Measurements from ENCODE around the gene PNPLA8.
"Not testable (repeated sequence)": the region's sequence is repeated elsewhere in the genome, so short reads cannot be mapped to it uniquely, and the experiment has no call there.

The PNPLA8 gene, protein sequence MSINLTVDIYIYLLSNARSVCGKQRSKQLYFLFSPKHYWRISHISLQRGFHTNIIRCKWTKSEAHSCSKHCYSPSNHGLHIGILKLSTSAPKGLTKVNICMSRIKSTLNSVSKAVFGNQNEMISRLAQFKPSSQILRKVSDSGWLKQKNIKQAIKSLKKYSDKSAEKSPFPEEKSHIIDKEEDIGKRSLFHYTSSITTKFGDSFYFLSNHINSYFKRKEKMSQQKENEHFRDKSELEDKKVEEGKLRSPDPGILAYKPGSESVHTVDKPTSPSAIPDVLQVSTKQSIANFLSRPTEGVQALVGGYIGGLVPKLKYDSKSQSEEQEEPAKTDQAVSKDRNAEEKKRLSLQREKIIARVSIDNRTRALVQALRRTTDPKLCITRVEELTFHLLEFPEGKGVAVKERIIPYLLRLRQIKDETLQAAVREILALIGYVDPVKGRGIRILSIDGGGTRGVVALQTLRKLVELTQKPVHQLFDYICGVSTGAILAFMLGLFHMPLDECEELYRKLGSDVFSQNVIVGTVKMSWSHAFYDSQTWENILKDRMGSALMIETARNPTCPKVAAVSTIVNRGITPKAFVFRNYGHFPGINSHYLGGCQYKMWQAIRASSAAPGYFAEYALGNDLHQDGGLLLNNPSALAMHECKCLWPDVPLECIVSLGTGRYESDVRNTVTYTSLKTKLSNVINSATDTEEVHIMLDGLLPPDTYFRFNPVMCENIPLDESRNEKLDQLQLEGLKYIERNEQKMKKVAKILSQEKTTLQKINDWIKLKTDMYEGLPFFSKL

GRCh38 chr7:108525985-108526767 lies at the start of gene PNPLA8:
TSS of gene PNPLA8 (minus strand) at chr7:108526135. CDS start at chr7:108515491, 10,644 bp downstream.
- peak; percentile 100 for DNase-seq

DNA sequence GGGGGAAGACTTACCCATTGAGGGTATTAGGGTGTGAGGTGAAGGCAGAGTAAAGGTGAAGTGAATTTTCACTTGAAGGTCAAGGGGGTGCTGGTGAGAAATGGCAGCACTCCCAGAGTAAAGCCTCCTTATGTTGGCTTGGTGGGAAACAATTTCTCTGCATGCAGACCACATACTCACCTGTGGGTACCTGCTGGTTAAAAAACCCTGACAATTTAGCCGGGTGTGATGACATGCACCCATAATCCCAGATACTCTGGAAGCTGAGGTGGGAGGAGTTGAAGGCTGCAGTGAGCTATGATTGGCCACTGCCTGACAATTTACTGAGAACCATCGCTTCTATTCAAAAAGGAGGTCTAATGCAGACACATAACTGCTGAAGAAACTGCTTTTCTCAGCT lies 49.2 kb upstream of the PNPLA8 start:
- no peak for DNase-seq

GRCh38 chr7:108572480-108572879 lies 46.5 kb upstream of the PNPLA8 start:
- DNase-seq: no peak

GRCh38 chr7:108570146-108570755 lies 44.3 kb upstream of the PNPLA8 start:
- peak; percentile 59 for DNase-seq

GRCh38 chr7:108569381-108570145 lies 43.6 kb upstream of the PNPLA8 start, which contains the start of the genes DNAJB9 and THAP5:
TSS of gene DNAJB9 (plus strand) at chr7:108569874. CDS start at chr7:108571727, 1,853 bp downstream.
TSS of gene THAP5 (minus strand) at chr7:108569706. CDS start at chr7:108569569, 137 bp downstream.
- peak; percentile 100 for DNase-seq

DNA sequence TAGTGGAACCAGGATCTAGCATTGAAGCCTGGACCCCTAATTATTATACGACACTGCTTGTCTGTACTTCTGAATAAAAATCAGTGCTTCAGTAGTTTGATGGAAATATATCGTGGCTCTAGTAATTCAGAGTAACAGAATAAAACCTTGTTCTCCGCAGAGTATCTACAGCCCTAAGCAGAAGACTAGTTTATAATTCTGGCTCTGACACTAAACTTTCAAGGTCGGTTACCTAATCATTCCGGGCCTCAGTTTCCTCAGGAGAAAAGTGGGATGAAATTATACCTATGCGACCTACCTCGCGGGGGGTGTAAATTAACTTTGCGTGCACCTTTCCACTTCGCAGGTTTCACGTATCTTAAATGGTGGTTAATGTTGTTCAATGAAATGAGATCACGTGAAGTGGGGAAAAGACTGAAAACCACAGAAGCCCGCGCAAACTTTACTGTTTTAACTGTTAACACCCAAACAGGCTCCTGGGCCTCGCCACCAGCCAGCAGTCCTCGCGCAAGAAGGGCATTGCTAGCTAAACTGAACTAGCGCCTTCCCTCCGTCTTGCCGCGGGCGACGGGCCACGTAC lies 43.0 kb upstream of the PNPLA8 start:
- no peak for DNase-seq

GRCh38 chr7:108565987-108566386 lies 40.1 kb upstream of the PNPLA8 start:
- DNase-seq: no peak

- DNase-seq: no peak
Measured at GRCh38 chr7:108561047-108561619, 35.2 kb upstream of the PNPLA8 start.

DNA sequence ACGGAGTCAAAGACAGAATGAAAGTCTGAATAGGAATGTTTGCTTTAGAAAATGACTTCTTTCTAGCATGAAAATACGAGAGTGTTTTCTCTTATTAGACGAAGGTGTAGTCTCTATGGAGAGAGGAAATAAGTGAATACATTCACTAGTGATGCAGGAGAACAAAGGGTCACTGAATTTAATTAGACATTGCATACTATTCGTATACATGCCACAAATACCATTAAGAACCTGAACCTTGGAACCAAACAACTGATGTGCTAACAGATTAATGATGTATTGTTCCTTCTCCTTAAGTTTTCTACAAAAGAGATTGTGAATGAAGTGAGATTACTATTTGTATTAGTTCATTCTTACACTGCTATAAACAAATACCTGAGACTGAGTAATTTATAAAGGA lies 33.3 kb upstream of the PNPLA8 start:
- DNase-seq: no peak

GRCh38 chr7:108557617-108558016 lies 31.7 kb upstream of the PNPLA8 start:
- DNase-seq: no peak

DNA sequence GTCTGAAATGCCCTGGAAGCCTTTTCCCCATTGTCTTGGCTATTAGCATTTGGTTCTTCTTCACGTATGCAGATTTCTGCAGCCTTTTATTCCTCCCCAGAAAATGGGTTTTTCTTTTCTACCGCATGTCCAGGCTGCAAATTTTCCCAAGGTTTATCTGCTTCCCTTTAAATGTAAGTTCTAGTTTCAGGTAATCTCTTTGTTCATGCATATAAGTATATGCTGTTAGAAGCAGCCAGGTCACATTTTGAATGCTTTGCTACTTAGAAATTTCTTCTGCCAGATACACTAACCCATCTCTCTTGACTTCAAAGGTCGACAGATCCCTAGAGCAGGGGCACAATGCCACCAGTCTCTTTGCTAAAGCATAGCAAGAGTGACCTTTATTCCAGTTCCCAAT lies 31.3 kb upstream of the PNPLA8 start:
- no peak for DNase-seq

- not testable (repeated sequence) for DNase-seq
Measured at GRCh38 chr7:108556665-108557064, 30.7 kb upstream of the PNPLA8 start.

DNA sequence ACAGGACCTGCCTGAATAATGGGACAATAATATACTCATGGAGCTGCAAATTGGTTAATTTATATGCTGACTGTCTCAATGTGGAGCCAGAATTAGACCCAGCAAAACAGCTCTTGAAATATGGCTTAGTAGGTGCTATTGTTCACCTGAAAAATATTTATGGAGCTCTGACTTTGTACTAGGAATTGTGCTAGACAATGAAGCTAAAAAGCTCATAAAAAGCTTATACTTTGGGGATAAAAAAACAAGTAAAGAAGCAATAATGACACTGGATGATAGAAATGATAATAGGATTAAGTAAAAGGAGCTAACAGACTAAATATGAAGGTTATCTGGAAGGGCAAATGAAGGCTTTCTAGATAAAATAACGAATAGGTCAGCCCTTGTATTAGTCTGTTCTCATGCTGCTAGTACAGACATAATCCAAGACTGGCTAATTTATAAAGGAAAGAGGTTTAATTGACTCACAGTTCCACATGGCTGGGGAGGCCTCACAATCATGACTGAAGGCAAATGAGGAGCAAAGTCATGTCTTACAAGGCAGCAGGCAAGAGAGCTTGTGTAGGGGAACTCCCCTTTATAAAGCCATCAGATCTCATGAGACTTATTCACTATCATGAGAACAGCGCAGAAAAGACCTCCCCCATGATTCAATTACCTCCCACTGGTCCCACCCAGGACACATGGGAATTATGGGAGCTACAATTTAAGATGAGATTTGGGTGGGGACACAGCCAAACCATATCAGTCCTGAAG lies 22.4 kb upstream of the PNPLA8 start:
- DNase-seq: not testable (repeated sequence)

GRCh38 chr7:108541478-108541877 lies 15.5 kb upstream of the PNPLA8 start:
- DNase-seq: no peak

DNA sequence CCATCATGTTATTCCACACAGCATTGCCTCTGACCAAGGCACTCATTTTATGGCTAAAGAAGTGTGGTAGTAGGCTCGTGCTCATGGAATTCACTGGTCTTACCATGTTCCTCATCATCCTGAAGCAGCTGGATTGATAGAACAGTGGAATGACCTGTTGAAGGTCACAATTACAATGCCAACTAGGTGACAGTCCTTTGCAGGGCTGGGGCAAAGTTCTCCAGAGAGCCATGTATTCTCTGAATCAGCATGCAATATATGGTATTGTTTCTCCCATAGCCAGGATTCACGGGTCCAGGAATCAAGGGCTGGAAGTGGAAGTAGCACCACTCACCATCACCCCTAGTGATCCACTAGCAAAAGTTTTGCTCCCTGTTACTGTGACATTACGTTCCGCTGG lies 12.8 kb upstream of the PNPLA8 start:
- DNase-seq: not testable (repeated sequence)

DNA sequence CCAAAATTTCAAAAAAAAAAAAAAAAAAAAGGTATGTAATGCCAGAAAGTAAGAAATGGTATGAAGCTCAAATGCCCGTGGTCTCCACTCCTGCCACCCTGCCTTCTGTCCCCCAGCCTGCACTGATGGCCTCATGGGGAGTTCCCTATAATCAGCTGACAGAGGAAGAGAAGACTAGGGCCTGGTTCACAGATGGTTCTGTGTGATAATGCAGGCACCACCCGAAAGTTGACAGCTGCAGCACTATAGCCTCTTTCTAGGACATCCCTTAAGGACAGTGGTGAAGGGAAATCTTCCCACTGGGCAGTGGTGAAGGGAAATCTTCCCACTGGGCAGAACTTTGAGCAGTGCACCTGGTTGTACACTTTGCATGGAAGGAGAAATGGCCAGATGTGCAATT lies 12.3 kb upstream of the PNPLA8 start:
- not testable (repeated sequence) for DNase-seq

DNA sequence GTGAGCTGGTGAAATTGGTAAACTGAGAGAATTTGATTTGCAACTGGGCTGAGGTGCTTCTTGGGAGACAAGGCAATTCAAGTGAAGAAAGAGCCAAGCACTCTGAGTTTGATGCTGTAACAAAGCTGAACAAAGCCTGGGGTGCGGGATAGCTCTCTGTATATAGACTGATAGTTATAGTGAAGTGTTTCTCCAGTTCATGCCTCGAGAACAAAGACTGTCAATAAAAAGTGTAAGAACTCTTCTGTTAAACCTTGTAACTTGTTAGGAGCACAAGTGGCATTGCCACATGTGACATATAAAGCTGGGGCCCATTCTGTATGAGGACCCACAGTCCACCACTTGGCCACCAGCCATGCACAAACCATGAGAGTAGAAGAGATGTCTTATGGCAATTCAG lies 11.3 kb upstream of the PNPLA8 start:
- no peak for DNase-seq

GRCh38 chr7:108535744-108536143 lies 9.8 kb upstream of the PNPLA8 start:
- DNase-seq: no peak

DNA sequence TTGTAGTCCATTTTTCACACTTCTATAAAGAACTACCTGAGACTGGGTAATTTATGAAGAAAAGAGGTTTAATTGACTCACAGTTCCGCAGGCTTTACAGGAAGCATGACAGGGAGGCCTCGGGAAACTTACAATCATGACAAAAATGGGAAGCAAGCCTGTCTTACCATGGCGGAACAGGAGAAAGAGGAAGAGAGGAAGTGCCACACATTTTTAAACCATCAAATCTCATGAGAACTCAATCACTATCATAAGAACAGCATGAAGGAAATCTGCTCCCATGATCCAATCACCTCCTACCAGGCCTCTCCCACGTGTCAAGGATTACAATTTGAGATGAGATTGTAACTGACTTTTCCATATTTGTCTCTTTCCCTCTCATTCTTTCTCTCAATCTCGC lies 9.3 kb upstream of the PNPLA8 start:
- DNase-seq: no peak

DNA sequence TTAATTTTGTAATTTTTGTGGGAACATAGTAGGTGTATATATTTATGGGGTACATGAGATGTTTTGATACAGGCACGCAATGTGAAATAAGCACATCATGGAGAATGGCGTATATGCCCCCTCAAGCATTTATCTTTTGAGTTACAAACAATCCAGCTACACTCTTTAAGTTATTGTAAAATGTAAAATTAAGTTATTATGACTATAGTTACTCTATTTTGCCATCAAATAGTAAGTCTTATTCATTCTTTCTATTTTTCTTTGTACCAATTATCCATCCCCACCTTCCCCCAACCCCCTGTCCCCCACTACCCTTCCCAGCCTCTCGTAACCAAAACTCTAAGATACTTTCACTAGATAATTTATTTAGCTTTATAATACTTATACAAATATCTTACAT lies 7.8 kb upstream of the PNPLA8 start:
- DNase-seq: no peak

Measured in CD4-positive, alpha-beta T cell treated with Interleukin-21 for 1 hour (primary cell).